Effector CD8-positive, alpha-beta T cell (primary cell): ENCODE measurements around the gene FLT1.

Source experiments
- DNase-seq: peaks from one replicate; lab custom pipeline; 2025; lab: John Stamatoyannopoulos, UW
- total RNA-seq, 4 experiments: gene quantifications; one replicate each; lab custom pipeline; 2026; lab: John Stamatoyannopoulos, UW

FLT1 gene, protein sequence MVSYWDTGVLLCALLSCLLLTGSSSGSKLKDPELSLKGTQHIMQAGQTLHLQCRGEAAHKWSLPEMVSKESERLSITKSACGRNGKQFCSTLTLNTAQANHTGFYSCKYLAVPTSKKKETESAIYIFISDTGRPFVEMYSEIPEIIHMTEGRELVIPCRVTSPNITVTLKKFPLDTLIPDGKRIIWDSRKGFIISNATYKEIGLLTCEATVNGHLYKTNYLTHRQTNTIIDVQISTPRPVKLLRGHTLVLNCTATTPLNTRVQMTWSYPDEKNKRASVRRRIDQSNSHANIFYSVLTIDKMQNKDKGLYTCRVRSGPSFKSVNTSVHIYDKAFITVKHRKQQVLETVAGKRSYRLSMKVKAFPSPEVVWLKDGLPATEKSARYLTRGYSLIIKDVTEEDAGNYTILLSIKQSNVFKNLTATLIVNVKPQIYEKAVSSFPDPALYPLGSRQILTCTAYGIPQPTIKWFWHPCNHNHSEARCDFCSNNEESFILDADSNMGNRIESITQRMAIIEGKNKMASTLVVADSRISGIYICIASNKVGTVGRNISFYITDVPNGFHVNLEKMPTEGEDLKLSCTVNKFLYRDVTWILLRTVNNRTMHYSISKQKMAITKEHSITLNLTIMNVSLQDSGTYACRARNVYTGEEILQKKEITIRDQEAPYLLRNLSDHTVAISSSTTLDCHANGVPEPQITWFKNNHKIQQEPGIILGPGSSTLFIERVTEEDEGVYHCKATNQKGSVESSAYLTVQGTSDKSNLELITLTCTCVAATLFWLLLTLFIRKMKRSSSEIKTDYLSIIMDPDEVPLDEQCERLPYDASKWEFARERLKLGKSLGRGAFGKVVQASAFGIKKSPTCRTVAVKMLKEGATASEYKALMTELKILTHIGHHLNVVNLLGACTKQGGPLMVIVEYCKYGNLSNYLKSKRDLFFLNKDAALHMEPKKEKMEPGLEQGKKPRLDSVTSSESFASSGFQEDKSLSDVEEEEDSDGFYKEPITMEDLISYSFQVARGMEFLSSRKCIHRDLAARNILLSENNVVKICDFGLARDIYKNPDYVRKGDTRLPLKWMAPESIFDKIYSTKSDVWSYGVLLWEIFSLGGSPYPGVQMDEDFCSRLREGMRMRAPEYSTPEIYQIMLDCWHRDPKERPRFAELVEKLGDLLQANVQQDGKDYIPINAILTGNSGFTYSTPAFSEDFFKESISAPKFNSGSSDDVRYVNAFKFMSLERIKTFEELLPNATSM (N-terminal part only)
- 0.36 to 2.2 (median 0.65) reads per million in 4 experiments for total RNA-seq

DNA sequence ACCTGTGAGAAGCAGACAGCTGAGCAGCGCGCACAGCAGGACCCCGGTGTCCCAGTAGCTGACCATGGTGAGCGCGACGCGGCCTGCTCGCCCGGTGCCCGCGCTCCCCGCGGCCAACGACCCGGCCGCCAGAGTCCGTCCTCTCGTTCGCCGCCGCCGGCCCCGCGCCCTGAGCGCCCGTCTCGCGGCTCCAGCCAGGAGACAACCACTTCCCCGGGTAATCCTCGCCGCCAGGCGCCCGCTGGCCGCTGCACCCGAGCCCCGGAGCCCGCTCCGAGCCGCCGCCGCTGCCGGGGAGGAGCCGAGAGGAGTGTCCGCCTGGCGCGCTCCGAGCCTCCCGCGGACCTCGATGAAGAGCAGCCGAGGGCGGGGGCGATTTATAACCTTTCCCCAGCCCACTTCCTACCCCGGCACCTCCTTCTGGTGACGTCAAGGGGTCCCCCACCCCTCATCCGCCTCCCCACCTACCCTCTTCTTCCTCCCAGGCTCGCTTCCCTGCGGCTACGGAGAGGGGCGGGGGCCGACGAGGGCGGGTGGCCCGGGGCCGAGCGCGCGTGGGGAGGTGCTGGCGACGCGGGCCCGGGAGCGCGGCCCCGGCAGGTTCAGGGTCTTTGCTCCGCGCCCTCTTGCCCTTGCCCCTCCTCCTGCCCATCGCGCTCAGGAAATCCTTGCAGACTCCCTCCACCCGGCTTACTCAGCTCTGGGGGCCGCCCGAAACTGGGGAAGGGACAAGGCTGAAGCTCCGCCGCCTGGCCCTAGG lies at the start of gene FLT1:
Gene FLT1, minus strand, starts transcription at position 351 of the 760 bp plus-strand sequence. Its CDS starts 285 bp downstream, at position 66.
- no peak for DNase-seq

DNA sequence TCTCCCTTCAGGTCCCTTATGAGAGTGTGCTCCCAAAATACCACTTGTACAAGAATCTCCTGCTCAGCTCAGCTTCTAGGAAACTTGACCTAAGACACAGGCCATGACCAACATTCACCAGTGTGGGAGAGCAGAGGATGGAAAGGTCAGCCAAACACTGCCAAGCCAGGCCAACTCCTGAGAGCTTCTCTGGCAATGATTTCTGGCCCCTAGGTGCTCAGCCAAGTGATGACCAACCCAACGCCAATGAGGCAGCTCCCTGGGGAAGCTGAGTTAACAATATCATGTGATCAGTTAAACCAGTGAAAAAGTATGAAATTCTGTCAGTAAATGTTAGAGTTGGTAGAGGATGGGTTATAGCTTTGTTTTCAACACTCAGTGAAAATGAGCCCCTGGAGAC lies 49.1 kb upstream of the FLT1 start:
- no peak for DNase-seq

DNA sequence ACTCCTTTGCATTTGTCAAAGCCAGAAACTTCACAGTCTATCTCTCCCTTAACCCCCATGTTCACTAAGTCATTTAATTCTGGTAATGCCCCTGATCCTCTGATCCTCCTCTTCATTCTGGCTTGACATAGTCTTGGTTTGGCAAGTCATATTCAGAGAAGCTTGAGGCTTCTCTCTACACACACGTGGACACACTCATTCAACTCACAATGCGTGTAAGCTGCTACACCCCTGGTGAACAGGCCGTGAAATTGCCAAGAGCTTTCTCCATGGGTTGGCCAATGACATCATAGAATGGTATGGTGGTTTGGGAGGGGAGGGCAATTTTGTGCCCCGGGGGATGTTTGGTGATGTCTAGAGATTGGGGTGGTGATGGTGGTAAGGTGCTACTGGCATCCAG lies 47.9 kb upstream of the FLT1 start:
- no peak for DNase-seq

DNA sequence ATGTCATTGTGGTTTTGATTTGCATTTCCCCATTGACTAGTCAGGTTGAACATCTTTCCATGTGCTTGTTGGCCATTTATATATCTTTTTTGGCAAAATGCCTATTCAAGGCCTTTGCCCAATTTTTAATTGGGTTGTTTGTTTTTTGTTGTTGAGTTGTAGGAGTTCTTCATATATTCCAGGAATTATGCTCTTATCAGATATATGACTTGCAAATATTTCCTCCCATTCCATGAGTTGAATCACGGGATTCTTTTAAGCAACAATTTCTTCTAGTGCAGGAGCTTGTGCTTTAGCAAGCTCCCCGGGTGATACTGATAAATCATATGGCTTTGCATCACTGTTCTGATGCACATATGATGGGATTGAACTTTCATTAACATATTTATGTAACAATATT lies 47.0 kb upstream of the FLT1 start:
- no peak for DNase-seq

DNA sequence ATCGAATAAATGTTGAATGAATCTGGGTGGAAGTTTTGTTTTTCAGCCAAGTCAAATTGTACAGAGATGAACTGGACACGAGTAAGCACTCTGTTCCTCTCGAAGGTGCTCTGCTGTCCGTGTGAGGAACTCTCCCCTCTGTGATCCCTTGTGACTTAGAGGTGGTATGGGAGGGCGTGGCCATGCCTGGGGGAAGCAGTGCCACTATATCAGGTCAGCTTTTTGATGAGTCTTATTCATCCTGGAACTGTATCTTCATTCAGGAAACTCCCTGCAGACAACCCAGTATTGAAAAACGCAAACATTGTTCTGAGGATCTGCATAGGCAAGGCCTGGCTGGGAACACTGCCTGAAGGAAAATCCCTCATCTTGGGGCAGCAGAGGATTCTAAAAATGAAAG lies 45.7 kb upstream of the FLT1 start:
- DNase-seq: no peak

DNA sequence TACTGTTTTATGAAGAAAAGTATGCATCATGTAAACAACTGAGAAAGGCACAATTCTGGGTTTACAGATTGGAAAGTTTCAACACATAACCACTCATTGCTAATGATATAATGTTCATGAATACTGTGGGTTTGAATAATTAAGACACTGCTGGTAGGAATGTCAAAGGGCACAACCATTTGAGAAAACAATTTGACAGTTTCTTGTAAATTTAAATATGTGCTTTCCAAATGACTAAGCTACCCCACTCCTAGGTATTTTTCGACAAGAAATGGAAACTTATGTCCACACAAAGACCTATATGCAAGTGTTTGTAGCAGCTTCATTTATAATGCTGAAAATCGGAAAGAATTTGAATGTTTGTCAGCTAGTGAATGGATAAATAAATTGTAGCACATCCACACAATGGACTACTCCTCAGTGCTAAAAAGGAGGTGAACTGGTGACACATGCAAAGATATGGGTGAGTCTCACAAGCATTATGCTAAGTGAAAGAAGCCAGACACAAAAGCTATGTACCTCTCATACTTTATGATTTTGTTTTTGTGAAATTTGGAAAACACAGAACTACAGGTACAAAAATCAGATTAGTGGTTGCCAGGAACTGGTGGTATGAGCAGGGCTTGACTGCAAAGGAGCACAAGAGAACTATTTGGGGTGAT lies 44.8 kb upstream of the FLT1 start:
- no peak for DNase-seq

DNA sequence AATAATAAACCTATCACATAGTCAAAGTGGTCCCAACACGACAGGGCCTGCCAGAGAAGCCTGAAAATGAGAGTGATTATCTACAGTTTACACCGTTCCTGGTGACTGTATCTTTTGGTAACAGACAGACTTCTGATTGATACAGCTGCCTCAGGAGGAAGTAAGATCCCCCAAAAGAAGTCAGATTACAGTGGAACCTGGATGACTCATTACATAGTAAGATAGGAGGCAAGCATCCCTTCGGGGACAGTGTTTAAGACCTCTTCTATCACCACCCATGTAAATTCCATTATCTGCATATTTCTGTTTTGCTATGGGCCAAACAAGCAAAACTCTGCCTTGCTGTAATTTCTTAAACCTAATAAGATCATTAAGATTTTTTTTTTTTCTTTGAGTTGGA lies 44.0 kb upstream of the FLT1 start:
- DNase-seq: no peak

DNA sequence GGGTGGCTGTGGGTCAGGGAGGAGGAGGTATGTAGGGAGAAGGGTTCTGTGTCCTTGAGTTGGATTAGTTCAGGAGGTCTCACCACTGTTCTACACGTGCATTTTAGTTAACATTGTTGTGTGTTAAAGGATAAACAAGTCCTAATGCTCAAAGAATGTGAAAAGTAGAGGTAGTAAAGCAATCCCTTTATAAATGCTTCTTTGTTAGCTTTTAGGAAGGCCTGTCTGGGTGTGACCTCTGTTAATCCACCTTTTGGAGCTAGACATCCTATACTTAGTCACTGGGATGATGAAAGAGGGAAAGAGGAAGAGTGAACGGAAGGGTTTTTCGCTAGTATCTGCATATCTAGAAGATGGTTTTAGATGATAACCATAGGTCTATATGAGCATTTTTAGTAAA lies 42.2 kb upstream of the FLT1 start:
- no peak for DNase-seq

DNA sequence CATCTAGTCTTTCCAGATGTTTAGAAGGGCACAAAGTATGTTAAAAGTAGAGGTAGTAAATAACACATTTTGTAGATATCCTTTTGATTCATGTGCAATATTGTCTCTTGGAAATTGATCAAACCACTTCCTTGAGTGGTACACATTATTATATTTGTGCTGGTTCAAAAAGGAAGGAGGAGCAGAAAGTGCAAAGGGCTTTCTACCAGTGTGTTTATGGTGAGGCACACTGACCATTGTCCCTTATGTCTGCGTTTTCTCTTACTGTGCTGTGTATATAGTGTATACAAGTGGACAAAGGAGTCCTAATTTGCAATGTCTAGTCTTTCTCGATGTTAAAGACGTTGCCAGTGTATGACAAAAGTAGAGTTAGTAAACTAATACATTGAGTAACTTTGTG lies 41.4 kb upstream of the FLT1 start:
- no peak for DNase-seq

DNA sequence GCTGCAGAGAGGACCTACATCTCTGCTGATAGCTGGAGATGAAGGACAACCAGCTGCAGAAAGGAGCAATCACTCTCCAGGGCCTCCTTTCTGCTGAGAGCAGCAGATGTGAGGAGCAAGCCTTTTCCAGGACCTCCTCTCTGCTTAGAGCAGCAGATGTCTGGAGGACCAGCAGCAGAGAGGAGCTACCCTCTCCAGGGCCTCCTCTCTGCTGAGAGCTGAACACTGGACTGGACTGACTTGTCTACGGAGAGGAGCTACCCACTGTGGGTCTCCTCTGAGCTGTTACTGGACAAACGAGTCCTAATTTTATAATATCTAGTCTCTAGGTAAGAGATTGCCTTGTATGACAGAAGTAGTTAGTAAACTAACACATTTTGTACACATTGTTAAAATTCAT lies 40.8 kb upstream of the FLT1 start:
- no peak for DNase-seq

DNA sequence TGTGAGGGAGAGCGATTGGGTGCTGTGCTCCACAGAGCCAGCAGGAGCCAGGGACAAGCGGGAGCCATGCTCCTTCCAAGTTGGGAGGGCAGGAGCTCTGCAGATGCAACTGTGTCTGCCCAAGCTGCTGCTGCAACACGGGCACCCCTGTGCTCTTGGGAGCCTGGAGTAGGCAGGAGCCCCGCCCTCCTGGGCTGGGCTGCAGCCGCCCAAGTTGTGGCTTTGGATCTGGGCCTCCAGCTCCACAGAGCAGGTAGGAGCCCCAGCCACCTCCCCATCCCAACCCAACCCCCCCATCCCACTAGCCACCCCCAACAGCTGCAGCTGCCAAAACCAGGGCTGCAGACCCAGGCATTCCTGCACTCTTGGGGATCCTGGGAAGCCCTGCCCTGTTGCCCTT lies 39.9 kb upstream of the FLT1 start:
- DNase-seq: no peak

DNA sequence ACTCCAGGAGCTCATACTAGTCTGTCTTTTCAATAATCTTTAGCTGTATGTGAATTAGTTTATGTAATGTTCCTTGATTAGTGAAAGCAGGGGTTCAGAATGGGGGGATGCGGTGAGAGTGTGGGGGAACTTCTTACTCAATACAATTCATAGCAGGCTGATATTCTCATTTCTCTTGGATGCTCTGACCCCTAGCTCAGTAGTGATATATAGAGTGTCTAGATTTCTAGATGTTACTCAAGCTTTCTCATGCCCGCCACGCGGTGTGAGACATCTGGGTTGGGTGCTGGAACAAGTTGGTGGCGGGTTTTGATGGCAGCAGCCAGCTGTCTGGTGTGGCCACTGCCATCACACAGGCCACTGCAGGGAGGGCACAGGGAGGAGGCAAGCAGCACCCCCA lies 39.3 kb upstream of the FLT1 start:
- DNase-seq: no peak

DNA sequence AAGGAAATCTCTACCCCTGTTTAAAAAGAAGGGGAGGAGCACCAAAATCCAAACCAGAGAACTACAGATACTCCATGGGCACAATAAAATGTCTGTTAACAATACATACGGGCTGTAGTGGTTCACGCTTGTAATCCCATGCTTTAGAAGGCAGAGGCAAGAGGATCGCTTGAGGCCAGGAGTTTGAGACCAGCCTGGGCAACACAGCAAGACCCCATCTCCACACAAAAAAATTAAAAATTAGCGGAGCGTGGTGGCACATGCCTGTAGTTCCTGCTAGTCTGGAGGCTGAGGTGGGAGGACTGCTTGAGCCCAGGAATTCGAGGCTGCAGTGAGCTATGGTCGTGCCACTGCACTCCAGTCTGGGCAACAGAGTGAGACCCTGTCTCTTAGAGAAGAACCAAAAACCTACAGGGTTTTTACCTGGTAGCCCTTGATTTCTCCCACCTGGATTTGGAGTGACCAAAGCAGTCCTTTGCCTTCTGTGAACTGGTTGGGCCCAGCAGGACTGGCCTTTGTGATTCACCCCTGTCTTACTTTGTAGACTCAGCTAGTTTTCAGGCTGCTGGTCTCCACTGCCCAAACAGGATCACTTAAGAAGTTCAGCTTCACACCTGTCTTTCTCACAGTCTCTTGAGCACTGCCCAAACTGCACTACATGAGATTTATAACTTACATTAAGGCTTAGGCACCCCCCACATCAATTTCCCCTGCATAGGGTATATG lies 38.7 kb upstream of the FLT1 start:
- DNase-seq: no peak

DNA sequence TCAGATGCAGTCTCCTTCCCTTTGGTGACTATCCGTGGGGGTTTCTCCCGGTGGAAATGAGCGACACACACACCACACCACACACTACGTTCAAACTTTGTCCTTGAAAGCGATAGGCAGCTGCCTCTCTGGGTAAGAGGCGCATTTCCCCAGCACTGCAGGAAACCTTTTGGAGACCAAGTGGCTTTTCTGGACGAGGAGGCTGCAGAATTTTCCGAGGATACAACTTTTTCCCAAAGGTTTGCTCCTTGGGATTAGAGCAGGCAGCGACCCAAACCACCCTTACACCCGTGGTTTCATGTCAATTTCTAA lies 38.2 kb upstream of the FLT1 start:
- DNase-seq: no peak

DNA sequence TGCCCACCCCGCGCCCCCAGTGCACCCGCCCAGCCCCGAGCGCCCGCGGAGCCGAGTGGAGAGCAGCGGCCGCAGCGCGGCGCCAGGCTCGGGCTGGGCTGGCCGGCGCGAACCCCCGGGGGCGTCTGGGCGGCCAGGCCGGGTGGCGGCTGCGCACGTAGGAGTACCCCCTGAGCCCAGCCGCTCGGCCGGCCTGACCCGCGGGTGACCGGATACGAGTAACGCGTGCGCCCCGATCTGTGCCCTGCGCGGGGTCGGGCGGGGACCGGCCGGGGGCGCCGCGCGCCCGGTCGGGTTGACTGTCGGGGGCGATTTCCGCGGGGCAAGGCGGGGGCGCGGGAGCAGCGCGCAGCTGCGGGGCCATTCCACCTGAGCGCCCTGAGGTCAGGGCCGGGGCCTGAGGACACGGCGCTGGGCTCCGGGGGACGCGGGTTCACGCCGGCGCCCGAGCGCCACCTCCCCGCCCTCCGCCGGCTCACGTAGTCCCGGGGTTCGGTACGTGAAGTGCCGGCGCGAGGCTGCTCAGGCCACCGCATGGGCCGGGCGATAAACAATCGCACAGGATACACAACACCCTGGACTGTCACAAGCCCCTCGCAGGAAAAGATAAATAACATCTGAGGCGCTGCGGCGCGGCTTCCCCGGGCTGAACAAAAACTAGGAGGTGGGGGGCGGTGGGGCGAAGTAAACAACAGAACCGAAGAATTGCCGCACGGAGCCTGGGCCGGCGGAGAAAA lies 37.6 kb upstream of the FLT1 start:
- DNase-seq: no peak

DNA sequence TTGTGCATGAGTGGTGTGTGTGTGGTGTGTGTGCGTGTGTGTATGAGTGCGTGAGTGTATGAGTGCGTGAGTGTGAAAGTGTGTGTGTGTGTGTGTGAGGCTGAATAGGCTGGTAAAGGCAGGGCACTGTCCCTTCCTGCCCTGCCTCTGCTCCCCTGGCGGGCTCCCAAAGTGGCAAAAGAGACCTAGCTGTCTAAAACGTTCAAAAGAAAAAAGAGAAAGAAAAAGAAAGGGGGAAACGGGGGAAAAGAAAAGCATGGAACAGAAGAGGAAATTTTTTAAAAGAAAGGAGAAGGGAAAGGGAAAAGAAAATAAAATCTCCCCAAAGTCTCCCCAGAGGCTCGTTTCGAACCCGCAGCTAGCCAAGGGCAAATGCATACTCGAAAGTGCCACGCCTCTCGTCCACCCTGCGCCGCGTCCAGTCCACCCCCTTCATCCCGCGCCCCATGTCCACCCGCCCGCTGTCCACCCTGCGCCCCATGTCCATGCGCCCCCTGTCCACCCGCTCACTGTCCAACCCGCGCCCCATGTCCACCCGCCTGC lies 37.0 kb upstream of the FLT1 start:
- DNase-seq: no peak

DNA sequence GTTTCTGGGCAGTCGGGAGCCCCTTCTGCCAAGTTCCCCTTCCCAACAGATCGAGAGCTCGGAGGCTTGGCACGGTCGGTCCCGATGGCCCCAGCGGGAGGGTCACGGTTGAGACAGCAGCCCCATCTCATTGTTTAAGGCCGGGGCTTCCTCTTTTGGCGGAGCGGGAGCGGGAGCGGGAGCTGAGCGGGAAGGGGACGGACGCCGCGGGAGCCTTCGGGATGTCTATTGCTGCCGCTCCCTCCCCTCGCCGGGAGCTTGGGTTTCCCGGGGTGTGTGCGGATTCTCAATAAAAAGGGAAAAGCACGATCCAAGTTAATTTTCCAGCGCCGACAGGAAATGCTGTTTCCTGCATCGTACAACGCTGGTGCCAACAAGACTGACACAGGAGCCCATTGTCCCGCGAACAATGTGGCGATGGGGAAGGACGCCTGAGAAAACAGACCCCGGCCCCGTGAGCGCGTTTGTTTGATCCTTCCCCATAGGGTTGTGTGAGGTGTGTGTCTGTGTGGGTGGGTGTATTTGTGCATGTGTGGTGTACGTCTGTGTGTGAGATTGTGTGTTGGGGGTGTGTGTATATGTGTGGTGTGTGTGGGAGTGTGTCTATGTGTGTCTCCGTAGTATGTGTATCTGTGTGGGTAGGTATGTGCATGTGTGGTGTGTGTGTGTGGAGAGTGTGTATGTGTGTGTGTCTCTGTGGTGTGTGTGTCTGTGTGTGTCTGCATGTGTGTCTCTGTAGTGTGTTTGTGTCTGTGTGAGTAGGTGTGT lies 36.3 kb upstream of the FLT1 start:
- no peak for DNase-seq

DNA sequence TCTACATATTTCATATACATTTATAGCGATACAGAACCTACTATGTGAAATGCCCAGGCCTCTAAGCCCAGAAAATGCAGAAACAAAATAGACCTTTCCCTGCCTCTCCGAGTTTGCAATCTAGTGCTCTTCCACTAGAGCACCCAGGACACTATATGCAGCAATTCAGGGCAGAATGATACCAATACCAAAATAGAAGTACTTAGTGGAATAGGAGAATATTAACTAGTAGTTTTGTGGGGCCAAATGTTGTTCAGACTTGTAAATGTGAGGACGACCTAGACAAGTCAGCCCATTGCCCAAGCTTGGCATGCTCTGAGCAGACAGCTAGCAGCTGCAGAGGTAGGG lies 35.8 kb upstream of the FLT1 start:
- DNase-seq: no peak

DNA sequence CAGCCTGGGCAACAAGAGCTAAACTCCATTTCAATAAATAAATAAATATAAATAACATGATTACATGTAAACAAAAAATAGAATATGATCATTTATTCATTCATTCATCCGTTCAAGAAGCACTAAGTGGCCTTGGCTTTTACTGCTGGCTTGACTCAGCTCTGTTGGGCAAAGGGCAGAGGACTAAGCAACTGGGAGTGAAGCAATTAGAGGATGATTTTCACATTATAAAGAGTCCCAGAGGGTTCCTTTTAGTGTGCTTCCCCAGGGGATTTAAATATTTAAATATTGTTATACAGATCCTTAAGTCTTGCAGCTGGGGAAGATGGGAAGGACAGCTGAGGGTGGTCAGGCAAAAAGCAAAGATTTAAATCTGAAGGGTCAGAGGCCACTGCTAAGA lies 34.9 kb upstream of the FLT1 start:
- no peak for DNase-seq
